ENCODE data around the gene TSACC.
"Not testable (repeated sequence)": the region's sequence is repeated elsewhere in the genome, so short reads cannot be mapped to it uniquely, and the experiment has no call there.

Gene TSACC

DNA sequence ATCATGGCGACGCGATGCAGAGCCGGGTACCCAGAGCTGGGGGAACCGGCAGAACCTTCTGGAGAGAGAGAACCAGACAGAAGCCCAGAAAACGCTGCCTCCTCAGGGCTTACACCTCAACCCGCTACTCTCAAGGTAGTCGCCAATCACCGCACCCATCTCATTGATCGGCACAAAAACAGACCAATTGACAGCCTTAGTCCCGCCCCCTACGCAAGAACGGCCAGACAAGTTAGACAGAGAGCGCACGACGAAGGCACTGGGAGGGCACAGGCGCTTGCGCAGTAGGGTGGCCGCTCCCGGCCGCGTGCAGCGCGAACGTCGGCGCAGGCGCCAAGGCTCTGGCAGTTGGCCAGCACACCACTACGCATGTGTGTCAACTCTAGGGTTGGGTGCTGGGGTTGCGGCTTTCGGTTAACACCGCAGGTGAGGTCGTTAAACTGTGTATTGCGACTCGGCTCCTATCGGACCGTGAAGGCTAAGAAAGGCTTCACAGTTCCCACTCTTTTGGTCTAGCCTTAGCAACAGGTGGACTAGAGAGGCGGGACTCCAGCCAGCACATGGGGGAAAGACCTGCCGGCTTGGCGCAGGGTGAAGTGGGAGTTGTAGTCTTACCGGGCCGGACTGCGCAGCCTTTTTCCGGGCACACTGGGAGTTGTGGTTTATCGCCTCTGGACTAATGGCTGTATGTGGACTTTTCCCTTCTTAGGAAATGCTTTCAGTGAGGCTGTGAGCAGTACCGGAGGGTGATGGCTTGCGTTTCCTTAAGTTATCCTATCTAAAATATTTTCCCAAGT, at the start of gene TSACC, which contains the start of gene CCT3:
TSS of gene TSACC (plus strand) at position 347 of the 797 bp plus-strand sequence. CDS start 1,232 bp downstream, outside the sequence.
TSS of gene CCT3 (minus strand) at position 113 of the 797 bp plus-strand sequence. CDS start at position 5, 108 bp downstream.
- peak; percentile 100 for DNase-seq

- no peak for DNase-seq
These were observed 48.5 kb upstream of the TSACC start for GRCh38 chr1:156289857-156290256.

- peak; percentile 72 for DNase-seq
These were observed 46.9 kb upstream of the TSACC start for GRCh38 chr1:156291226-156292061.

DNA sequence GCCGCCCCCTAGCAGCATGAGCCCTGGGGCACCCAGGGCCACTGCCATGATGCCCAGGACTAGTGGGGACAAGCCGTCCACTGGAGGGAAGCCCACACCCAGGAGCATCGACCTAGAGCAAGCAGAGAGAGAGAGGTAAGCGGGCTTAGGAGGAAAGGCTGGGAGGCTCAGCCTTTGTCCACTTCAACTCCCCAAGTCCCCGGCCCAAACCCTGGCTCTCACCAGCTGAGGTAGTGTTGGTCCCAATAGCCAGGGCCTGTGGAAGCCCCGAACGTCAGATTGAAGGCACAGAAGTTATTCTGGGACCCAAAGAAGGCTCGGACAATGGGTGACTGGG, 45.3 kb upstream of the TSACC start:
- DNase-seq: no peak

GRCh38 chr1:156293895-156294294, 44.4 kb upstream of the TSACC start:
- DNase-seq: no peak

GRCh38 chr1:156295391-156295947, 42.9 kb upstream of the TSACC start, which contains the start of gene GLMP:
TSS of gene GLMP (minus strand) at chr1:156295679. CDS start at chr1:156295645, 34 bp downstream.
- peak; percentile 46 for DNase-seq

DNA sequence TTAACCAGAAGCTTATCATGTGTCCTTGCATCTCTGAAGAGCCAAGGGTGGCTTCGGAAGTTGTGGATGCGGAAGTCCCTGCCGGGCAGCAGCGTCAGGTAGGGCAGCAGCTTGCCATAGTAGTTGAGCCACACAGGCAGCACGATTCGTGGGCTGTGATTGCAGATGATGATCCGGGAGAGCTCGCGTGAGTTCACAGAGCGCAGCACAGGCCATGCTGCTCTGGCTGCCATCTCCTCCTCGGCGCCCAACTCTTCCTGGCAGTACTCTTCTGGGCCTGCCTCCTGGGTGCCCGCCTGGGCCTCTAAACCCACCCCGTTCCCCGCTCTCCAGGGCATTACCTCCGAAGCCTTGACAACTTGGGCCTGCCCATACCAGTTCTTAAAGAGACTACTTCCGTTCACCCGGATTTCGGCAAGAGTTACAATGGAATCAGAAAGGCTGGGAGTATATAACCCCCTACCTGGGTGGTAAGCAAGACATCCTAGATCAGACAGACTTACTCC, 39.4 kb upstream of the TSACC start, which contains the start of gene VHLL:
TSS of gene VHLL (minus strand) at position 456 of the 506 bp plus-strand sequence. CDS start at position 338, 118 bp downstream.
- DNase-seq: no peak

- DNase-seq: no peak
These were observed 35.1 kb upstream of the TSACC start for GRCh38 chr1:156303241-156303640.

GRCh38 chr1:156305215-156305614, 33.1 kb upstream of the TSACC start:
- no peak for DNase-seq

- no peak for DNase-seq
These were observed 30.2 kb upstream of the TSACC start for GRCh38 chr1:156308078-156308477.

DNA sequence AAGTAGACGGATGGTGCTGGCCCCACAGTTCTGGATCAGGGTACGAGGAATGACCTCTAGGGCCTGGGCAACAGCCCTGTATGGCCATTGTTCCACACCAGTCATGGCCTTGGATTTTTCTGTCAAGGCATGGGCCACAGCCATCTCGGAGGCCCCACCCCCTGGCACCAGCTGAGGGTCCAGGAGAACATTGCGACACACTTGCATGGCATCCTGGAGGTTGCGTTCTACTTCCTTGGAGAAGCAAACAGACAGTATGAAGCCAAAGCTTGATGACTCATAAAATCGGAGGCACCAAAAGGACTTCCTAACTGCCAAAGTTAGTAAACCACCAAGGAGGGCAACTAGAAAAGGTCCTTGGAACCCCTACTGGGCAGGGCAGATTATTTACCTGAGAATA, 27.4 kb upstream of the TSACC start:
- DNase-seq: no peak

DNA sequence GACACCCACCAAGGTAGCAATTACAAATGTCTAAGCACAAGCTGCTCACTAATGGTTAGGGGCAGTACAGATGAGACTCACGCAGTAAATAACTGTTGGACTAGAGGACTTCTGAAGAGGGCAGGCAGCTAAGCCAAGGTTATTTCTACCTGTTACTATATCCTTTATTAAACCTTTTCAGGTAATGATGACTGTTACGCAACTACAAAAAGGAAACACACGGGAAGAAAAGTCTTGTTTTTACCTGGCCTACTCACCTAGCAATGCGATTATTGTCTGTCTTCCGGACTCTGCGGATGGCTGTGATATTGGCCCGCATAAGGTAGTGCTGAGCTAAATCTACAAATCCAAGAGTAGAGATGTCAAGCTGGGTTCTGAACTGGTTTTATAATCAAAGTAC, 21.4 kb upstream of the TSACC start:
- DNase-seq: no peak

DNA sequence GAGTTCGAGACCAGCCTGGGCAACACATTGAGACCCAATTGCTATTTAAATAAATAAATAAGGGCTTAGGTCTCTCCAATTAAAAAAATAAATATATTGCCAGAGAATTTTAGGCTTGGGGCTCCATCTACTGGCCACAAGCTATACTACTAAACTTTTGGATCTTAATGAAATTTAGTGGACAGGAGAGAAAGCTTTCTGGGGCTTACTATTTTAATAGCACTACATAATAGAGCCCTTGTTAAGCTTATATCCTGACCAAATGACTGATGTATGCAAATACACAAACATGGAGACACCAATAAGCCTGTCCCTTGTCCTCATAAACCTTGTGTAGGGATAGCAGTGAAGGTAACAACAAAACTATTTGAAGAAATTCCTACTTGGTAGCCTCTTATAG, 18.7 kb upstream of the TSACC start:
- DNase-seq: no peak

DNA sequence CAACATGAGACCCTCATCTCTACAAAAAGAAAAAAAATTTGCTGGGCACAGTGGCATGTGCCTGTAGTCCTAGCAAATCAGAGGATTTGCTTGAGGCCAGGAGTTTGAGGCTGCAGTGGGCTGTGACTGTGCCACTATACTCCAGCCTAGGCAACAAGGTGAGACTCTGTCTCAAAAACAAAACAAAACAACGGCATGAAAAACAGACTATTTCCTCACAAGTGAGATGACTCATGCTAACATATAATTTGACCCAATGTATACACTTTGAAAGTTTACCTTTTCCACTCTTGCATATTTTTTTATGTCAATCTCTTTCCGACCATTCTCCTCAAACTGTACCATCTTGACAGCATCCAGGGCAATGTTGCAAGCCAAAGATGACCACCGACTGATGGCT, 17.8 kb upstream of the TSACC start:
- DNase-seq: no peak

DNA sequence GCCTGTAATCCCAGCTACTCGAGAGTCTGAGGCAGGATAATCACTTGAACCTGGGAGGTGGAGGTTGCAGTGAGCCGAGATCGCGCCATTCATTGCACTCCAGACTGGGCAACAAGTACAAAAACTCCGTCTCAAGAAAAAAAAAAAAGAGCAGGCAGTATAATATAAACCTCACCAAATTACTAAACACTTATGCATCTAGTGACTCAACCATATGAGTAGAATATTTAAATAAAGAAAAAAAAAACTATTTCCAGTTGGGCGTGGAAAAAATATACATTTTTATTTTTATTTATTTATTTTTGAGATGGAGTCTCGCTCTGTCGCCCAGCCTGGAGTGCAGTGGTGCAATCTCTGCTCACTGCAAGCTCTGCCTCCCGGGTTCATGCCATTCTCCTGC, 15.1 kb upstream of the TSACC start:
- DNase-seq: not testable (repeated sequence)

- no peak for DNase-seq
These were observed 2.1 kb upstream of the TSACC start for GRCh38 chr1:156336242-156336641.

DNA sequence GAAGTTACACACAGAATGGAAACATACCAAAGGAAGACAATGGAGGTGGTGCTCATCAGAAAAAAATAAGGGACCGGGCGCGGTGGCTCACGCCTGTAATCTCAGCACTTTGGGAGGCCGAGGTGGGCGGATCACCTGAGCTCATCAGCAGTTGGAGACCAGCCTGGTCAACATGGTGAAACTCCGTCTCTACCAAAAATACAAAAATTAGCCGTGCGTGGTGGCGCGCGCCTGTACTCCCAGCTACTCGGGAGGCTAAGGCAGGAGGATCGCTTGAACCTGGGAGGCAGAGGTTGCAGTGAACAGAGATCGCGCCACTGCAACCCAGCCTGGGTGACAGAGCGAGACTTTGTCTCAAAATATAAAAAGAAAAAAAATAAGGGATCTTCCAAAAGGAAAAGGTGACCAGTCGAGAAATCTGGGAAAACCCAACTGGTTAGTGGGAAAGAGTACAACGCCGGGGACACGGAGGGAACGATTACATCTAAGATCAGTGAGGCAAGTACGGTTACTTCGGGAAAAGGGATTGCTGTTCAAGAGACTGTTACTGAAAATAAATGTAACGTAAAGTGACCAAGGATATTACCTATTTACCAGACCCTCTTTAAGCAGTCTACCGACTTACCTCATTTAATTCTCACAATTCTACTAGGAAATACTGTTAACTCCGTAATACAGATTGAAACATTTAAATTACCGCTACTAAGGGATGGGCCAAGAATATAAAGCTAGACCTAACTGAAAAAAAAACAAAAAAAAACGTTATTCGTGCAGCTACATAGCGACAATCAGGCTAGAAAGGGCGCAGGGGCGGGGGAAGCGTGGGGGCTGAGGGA, 1.1 kb upstream of the TSACC start:
- no peak for DNase-seq

DNA sequence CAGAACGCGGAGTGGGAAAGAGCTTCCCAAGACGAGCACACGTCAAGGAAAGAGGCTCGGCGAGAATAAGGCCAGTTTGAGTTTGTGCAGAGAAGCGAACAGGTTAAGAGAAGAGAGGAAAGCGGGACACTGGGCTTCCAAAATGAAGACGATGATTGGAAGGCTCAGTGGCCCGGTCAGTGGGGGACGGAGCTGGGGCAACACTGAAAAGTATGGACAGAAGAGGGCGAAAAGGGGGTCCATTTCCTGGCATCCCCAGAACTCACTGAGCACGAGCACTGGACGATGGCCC, 492 bp upstream of the TSACC start:
- no peak for DNase-seq

DNA sequence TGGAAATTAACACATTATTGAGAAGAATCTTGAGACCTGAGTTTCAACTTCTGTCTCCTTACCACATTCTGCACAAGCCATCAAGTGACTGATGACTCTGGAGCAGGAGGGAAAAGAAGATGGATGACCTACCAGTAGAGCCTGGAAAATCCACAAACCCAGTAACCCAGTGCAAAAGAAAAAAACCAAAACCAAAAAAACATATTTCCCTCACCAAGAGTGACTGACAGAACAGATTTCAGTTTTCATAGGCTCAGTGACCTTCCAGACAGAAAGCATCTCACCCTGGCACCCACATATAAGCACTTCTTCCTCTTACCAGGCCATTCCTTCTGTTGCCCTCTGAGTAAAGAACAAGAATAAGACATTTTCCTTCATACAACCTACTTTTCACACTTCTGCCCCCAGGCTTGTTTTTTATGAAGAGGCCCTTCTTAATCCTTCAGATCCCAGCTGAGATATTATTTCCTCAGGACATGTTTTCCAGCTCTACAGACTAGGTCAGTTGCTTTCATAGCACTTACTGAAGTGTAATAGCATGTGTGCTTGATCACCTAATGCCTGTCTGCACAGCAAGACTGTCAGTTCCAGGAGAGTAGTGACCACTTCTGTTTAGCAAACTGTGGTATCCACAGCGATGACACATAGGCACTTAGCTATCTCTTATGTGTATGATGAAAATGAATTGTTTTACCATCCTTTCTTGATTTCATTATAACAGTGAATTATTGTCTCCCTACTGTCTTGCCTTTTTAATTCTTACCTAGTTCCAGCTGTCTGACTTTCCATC, 4.0 kb downstream of the TSACC start:
- no peak for DNase-seq

DNA sequence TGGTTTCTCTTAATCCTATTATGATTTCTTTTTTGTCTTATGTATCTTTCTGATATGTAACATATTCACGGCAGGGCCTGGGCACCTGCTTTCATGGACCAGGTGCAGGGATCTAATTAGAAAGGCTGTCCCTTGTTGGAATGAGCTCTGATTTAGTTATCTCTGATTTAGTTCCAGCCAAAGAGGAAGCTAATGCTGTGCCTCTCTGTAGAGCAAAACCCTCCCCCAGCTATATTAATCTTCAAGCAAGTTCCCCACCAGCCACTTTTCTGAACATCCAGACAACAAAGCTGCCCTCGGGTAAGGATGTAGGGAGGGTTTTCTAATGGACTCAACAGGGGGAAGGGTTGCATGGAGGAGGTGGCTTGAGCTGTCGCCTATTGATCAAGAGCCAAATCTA, 6.1 kb downstream of the TSACC start:
- no peak for DNase-seq

- not testable (repeated sequence) for DNase-seq
These were observed 7.7 kb downstream of the TSACC start for GRCh38 chr1:156346035-156346434.

DNA sequence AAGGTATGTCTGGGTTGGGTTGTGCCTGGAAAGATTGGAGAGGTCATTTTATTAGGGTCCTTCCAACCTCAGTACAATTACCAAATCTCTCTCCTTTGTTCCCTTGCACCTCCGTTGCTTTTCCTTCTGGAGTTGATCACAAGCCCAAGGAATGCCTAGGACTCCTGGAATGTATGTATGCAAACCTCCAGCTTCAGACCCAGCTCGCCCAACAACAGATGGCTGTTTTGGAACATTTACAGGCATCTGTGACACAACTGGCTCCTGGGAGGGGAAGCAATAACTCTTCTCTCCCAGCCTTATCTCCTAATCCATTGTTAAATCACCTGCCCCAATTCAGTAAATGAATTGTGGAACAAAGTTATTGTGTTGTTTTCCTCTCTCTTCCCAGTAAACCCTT, 8.3 kb downstream of the TSACC start:
- no peak for DNase-seq

Data from CD4-positive, alpha-beta T cell treated with Interleukin-15 for 1 hour (primary cell).